HUDEP-2 (cell line): ENCODE measurements around the gene SPPL2A.

Experiments used
- DNase-seq, 76 experiments: peaks; one replicate each; lab custom pipeline; 2025; ENCODE audit not compliant: unreplicated experiment in 76 of 76; lab: John Stamatoyannopoulos, UW

The SPPL2A gene

DNA sequence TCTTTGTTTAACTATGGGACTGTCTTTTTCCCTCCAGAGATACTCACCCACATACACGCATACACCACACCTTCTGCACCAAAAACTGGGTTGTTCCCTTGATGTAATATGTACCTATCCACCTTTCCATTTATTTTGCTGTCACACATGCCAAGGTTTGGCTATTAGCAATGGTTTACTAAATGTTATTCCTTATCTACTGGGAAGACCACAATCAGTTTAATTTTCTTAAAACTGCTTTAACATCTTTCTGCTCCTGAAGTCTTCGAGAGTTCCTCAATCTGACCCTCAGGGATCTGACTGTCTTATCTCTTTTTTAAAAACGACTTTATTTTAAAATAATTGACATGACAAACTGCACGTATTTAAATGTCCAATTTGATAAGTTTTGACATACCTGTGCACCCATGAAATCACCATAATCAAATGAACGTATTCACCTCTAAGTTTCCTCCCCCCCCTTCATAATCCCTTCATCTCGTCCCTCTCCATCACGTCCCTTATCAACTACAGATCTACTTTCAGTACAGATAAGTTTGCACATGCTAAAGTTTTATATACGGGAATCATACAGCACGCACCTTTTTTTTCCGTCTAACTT, 78.1 kb downstream of the SPPL2A start:
- peak in 1 of 76 experiments; percentile 33 for DNase-seq

DNA sequence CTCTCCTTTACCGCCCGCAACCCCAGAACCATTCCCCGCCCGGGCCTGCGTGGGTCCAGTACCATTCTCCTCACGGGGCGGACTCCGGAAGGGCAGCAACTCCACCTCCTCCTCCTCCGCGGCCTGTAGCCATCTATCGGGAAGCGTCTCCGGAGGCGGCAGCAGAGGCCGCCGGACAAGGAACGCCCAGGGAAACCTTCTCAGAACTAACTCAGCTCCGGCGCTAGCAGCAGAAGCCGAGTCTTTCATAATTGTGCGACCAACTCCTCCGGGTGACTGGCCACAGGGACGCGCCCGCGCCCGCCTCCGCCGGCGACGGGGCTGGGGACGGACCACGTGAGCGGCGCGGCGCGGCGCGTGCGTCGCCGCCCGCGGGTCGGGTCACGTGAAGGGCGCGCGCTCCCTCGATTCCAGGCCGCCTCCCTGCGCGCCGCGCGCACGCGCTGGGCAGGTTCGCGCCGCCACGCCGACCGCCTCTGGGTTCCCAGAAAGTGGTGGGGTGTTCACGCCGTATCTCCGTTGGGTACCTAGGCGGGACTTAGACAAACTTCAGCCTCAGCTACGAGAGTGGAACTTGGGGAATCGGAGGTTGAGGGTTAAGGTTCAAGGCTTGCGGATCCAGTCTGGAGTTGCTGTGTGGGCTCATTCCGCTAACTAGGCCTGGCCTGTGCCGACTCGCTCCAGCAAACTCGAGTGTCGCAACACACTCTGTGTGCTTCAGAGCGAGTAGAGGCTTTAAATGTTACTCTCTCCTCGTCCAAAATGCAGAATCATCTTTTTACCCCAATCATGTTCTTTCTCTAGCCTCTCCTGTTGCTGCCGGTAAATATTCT, 78.8 kb downstream of the SPPL2A start, which contains the start of gene TRPM7:
Gene TRPM7, minus strand, starts transcription at position 329 of the 833 bp plus-strand sequence. Its CDS starts 264 bp downstream, at position 65.
- DNase-seq: peak in 74 of 76 experiments; percentile 7 to 91 (median 76)

DNA sequence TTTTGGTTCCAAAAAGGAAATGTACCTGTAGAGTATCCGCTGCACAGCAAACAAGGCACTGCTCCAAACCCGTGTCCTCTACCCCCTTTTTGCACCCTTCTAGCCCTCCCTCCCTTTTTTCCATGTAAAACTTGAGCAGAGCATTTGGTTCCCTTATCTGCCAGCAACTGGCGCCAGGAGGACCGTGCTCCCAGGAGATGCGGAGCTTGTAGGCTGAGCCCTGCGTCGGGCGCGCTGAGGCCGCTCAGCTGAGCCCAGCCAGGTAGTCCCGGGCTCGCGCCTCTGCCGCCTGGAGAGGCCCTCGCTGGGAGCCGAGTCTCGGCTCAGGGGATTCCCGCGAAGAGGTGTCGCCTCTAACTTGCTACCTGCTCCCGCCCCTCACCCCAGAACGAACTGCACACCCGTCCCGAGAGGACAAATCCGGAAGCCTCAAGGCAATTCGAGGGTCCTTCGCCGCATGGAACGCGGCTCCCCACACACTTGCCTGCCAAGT, 79.5 kb downstream of the SPPL2A start:
- peak in 59 of 76 experiments; percentile 9 to 72 (median 41) for DNase-seq

DNA sequence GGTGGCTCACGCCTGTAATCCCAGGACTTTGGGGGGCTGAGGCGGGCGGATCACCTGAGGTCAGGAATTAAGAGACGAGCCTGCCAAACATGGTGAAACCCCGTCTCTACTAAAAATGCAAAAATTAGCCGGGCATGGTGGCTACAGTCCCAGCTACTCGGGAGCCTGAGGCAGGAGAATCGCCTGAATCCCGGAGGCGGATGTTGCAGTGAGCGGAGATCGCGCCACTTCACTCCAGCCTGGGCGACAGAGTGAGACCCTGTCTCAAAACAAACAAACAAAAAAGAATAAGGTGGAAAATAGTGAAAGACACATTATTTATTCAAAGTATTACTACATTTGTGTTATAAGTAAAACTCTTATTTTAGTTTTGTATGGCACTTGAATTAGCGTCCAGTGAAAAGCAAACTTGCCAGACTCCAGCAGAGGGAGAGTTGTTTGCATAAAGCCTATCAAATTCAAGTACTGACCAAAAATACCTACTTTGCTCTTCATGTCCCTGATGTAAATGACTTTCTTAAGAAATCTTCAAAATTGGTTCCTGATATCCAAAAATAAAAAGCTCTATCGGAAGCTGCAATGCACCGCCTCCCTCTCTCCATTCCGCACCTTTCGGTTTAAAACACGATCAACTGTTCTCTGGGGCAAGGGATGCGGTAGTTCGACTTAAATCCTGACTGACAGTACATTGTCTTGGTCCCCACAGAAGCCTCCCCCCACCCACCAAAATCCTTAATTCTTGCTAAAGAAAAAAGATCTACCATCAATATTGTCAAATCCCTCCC, 80.1 kb downstream of the SPPL2A start:
- DNase-seq: no peak

DNA sequence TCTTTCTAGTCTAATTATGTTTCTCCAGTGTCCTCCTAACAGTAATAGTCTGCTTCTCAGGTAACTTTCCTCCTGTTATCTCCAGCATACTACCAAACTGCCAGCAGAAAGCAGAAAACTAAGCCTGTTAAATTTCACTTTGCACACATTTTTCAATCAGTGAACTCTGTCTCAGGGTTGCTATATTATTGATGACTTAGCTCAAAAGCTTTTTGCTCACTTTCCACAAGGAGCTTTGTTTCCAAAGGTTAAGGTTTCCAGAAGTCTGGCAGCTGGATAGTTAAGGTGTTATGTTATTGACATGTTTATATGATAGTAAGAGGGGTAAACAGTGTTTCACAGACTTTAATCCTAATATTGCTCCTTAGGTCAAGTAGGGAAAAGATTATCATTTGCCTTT, 84.0 kb downstream of the SPPL2A start:
- no peak for DNase-seq

DNA sequence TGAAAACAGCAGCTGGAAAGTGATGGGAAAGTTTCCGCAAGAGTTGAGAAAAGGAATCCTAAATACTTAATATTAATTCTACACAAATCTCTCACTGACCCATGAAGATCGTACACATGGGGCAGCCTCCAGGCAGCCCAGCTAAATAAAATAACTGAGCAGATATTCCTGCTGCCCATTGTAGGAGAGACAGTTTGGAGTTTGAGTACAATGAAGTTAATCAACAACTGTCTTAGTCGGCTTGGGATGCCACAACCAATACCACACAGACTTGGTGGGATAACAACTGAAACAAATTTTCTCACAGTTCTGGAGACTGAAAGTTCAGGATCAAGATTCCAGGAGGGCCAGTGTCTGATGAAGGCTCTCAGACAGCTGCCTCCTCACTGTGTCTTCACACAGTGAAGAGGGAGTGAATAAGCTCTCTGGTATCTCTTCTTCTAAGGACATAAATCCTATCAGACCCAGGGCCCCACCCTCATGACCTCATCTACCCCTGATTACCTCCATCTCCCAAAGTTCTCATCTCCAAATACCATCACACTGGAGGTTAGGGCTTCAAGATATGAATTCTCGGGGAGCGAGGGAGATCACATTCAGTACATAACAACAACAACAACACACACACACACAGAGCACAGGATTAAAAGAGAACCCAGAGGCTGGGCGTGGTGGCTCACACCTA, 88.6 kb downstream of the SPPL2A start:
- DNase-seq: peak in 13 of 76 experiments; percentile 2 to 22 (median 7)

DNA sequence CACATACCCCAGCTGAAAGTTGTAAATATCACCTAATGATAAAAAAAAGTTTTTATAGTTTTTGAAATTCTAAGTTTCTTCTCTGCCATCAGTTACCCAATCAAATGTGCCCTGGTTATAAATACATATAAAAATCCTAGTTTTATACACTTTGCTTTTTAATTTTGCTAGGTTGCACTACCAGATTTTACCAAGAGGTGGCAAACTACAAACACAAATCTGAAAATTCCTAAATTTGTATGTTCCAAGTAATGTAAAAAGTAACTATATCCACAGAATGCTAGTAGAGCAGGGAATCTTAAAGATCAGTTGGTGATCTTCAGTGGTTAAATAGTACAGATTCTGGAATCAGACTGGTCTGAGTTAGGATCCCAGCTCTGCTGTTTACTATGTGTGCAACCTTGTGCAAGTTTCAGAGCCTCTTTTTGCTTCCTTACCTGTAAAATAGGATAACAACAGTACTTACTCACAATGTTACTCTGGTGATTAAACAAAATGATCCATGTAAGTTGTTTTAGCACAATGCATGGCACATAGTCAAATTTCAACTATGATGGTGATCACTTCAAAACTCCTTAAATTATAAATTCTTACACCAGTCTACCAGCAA, 89.9 kb downstream of the SPPL2A start:
- peak in 5 of 76 experiments; percentile 6 to 26 (median 19) for DNase-seq

DNA sequence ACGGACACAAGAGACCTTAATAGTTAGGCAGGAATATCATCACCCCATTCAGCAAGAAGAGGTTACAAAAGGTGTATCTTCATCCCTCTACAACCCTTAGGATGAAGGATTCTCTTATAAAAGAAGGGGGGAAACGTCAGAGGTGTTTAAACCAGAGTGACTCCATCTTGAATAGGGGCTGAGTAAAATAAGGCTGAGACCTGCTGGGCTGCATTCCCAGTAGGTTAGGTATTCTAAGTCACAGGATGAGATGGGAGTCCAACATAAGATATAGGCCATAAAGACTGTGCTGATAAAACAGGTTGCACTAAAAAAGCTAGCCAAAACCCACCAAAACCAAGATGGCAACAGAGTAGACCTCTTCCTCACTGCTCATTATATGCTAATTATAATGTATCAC, 95.4 kb downstream of the SPPL2A start:
- DNase-seq: no peak

DNA sequence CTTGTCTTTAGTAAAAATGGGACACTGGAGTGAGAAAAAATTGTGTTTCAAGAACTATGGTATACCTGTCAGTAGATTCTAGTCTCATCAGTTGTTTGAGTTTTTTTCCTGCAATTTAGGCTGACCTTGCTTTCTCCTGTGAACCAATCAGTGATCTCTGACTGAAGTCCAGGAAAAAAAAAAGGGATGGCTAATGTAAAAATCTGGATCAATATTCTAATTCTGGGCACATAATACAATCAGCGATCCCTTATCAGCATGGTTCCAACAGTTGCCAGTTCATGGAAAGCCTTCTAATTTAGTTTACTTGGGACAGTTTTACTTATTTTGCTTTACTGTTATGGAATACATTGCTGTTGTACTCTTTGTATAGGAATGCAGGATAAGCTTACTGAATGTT, 95.9 kb downstream of the SPPL2A start:
- no peak for DNase-seq

DNA sequence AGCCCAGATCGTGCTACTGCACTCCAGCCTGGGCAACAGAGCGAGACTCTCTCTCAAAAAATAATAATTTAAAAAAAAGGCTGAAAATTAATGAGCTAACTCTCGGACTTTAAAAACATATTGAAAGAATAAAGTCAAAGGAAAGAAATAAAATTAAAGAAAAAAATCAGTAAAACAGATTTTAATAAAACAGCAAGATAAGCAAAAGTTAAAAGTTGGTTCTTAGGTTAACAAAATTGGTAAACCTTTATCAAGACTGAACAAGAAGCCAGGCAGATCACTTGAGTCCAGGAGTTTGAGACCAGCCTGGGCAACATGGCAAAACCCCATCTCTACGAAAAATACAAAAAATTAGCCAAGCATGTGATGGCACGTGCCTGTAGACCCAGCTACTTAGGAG, 99.6 kb downstream of the SPPL2A start:
- no peak for DNase-seq

DNA sequence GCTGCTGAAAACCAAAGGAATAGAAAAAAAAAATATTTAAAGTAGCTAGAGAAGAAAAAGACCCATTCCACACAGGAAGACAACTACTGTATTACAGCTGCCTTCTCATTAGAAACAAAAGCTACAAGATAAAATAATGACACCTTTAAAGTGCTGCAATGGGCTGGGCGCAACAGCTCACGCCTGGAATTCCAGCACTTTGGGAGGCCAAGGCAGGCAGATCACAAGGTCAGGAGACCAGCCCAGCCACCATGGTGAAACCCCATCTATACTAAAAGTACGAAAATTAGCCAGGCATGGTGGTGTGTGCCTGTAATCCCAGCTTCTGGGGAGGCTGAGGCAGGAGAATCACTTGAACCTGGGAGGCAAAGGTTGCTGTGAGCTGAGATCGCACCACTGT, 110.0 kb downstream of the SPPL2A start:
- DNase-seq: no peak

DNA sequence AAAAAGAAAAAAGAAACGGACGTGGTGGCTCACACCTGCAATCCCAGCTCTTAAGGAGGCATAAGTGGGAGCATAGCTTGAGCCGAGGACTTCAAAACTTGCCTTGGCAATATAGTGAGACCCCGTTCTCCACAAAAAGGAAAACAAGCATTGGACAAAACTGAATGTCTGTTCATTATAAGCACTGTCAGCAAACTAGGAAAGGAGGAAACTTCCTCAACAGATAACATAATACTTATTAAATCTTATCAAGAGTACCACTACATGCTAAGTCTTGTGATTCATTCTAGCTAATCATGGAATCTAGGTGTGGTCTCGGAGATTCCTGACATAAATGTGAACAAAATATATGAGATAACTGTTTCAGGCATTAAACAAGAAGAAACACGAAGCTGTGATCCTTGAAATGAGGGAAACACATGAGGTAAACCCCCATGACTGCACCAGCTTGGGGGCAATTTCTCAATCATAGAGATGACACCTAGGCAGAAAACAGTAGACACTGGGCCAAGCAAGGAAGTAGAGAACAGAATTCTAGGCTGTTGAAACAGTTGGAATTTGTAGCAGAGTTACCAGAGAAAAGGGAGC, 112.3 kb downstream of the SPPL2A start:
- peak in 2 of 76 experiments; percentile 4 to 7 for DNase-seq

DNA sequence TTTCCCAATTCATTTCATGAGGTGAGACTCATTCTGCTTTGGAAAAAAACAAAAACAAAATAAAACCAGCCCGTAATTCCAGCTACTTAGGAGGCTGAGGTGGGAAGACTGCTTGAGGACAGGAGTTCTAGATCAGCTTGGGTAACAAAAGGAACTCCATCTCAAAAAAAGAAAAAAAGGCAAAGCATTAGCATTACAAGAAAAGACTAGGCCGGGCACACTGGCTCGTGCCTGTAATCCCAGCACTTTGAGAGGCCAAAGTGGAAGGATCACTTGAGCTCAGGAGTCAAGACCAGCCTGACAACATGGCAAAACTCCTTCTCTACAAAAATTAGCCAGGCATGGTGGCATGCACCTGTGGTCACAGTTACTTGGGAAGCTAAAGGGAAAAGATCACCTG, 112.8 kb downstream of the SPPL2A start:
- no peak for DNase-seq
